A549 (cell line): Measurements from ENCODE around the gene HS6ST3. TPM values are rescaled to one million over a fixed set of nuclear protein-coding genes. Genes with fewer than 3 reads are reported as not detected.

Experiments
- ATAC-seq, 2 experiments: fragments of 200-7000 bp in 1 of 2; fragments of >200 bp in 1 of 2; cut with Nextera tagmentation in 1 of 2; cut with Tn5 transposase in 1 of 2; 3 replicates each; pipeline versions ENCODE4 v1.8.0 to v1.9.1; 2018 to 2020; ENCODE audit warnings: mild to moderate bottlenecking in 1 of 2, moderate library complexity in 1 of 2
- CTCF ChIA-PET: fragments of 300-600 bp; sonication (Branson Sonifier 250); formaldehyde crosslinking; extraction: SDS; loops from one replicate; lab custom pipeline; 2021; ENCODE audit warnings: antibody characterized with exemption, inconsistent platforms; lab: Yijun Ruan, JAX
- POLR2A ChIA-PET: fragments of 350-600 bp; formaldehyde crosslinking; extraction: SDS; loops from one replicate; lab custom pipeline; 2021; ENCODE audit warnings: antibody characterized with exemption, inconsistent platforms; lab: Yijun Ruan, JAX
- DNase-seq, 2 experiments: peaks; one replicate each; pipeline versions ENCODE4 v3.0.0 to v3.0.0-alpha.2; 2011 to 2016; ENCODE audit warnings: low read depth in 1 of 2, low spot score in 1 of 2
- FAIRE-seq: peaks from 2 replicates; lab custom pipeline; 2011; peaks lifted over from hg19 to GRCh38; lab: Jason Lieb, UNC
- H3K27ac ChIP-seq, 2 experiments: fragments of >200 bp; sonication (Bioruptor Twin); formaldehyde crosslinking; 3 replicates each; pipeline ENCODE4 v1.5.1; 2016 to 2017
- H3K4me1 ChIP-seq: fragments of >200 bp; sonication (Bioruptor Twin); formaldehyde crosslinking; 3 replicates; pipeline ENCODE4 v1.6.1; 2016
- H3K4me2 ChIP-seq: fragments of >200 bp; sonication (Bioruptor Twin); formaldehyde crosslinking; 3 replicates; pipeline ENCODE4 v1.6.1; 2016
- H3K4me3 ChIP-seq: fragments of >200 bp; sonication (Bioruptor Twin); formaldehyde crosslinking; 3 replicates; pipeline ENCODE4 v1.5.1; 2016
- H3K9me3 ChIP-seq: fragments of >200 bp; sonication (Bioruptor Twin); formaldehyde crosslinking; 3 replicates; pipeline ENCODE4 v1.6.1; 2016
- CEBPB ChIP-seq, 2 experiments: fragments of >200 bp in 1 of 2; sonication (Bioruptor Twin) in 1 of 2; formaldehyde crosslinking in 1 of 2; IDR thresholded peaks; 2 replicates each; pipeline ENCODE4 v1.6.1; 2012 to 2016
- CHD4 ChIP-seq: fragments of 200-600 bp; sonication (generic); IDR thresholded peaks from 2 replicates; pipeline ENCODE4 v1.6.1; 2016; ENCODE audit warnings: antibody characterized with exemption, mild to moderate bottlenecking, borderline replicate concordance
- EP300 ChIP-seq, 2 experiments: fragments of >200 bp; sonication (Bioruptor Twin); formaldehyde crosslinking; IDR thresholded peaks; 2 replicates in 1 of 2; 3 replicates in 1 of 2; pipeline ENCODE4 v1.6.1; 2016 to 2017
- ESRRA ChIP-seq: fragments of 150-350 bp; IDR thresholded peaks from 2 replicates; pipeline ENCODE4 v1.6.1; 2014; ENCODE audit warnings: mild to moderate bottlenecking, low read length, borderline replicate concordance
- FOSB ChIP-seq: fragments of 250-450 bp; sonication (Bioruptor Pico); IDR thresholded peaks from 2 replicates; pipeline ENCODE4 v1.5.0; 2020; ENCODE audit warnings: mild to moderate bottlenecking, moderate library complexity
- FOSL2 ChIP-seq, 2 experiments: fragments of 450-650 bp in 1 of 2; fragments of >200 bp in 1 of 2; sonication (Bioruptor Twin) in 1 of 2; formaldehyde crosslinking; IDR thresholded peaks; 2 replicates each; pipeline versions ENCODE4 v1.5.0 to v1.6.1; 2016 to 2020; ENCODE audit warnings: mild to moderate bottlenecking in 1 of 2, moderate library complexity in 1 of 2
- FOXS1 ChIP-seq: fragments of 250-450 bp; sonication (Bioruptor Pico); IDR thresholded peaks from 2 replicates; pipeline ENCODE4 v1.5.0; 2020; ENCODE audit warnings: mild to moderate bottlenecking, moderate library complexity
- HOXA7 ChIP-seq: fragments of 250-450 bp; sonication (Bioruptor Pico); IDR thresholded peaks from 2 replicates; pipeline ENCODE4 v1.5.0; 2020; ENCODE audit warnings: mild to moderate bottlenecking, moderate library complexity
- HOXB13 ChIP-seq: fragments of 250-450 bp; sonication (Bioruptor Pico); IDR thresholded peaks from 2 replicates; pipeline ENCODE4 v1.5.0; 2020; ENCODE audit warnings: low read depth, mild to moderate bottlenecking, moderate library complexity
- HOXB5 ChIP-seq: fragments of 250-450 bp; sonication (Bioruptor Pico); IDR thresholded peaks from 2 replicates; pipeline ENCODE4 v1.5.0; 2020; ENCODE audit warnings: mild to moderate bottlenecking, moderate library complexity
- JUN ChIP-seq, 2 experiments: fragments of >200 bp; sonication (Bioruptor Twin); formaldehyde crosslinking; IDR thresholded peaks; 2 replicates in 1 of 2; 3 replicates in 1 of 2; pipeline ENCODE4 v1.6.1; 2016 to 2017
- KDM1A ChIP-seq: fragments of 200-600 bp; sonication (generic); IDR thresholded peaks from 2 replicates; pipeline ENCODE4 v1.6.1; 2016; ENCODE audit warnings: low read depth, mild to moderate bottlenecking
- MAFK ChIP-seq: fragments of 450-650 bp; IDR thresholded peaks from 2 replicates; pipeline ENCODE4 v1.6.1; 2014; ENCODE audit not compliant: partially characterized antibody
- NPAS2 ChIP-seq: fragments of 250-450 bp; sonication (Bioruptor Pico); IDR thresholded peaks from 2 replicates; pipeline ENCODE4 v1.8.0; 2022; ENCODE audit warnings: mild to moderate bottlenecking, moderate library complexity, borderline replicate concordance
- POLR2A ChIP-seq: IDR thresholded peaks from 2 replicates; pipeline ENCODE4 v1.6.1; 2012; ENCODE audit warnings: mild to moderate bottlenecking, low read length
- RAD21 ChIP-seq, 2 experiments: fragments of >200 bp in 1 of 2; sonication (Bioruptor Twin) in 1 of 2; formaldehyde crosslinking in 1 of 2; IDR thresholded peaks in 1 of 2; conservative IDR thresholded peaks in 1 of 2; 2 replicates in 1 of 2; 3 replicates in 1 of 2; pipeline ENCODE4 v1.6.1; 2012 to 2018; ENCODE audit warnings: inconsistent platforms in 1 of 2
- RARB ChIP-seq: fragments of 250-450 bp; sonication (Bioruptor Pico); IDR thresholded peaks from 2 replicates; pipeline ENCODE4 v1.8.0; 2021; ENCODE audit warnings: mild to moderate bottlenecking, moderate library complexity
- RCOR1 ChIP-seq: fragments of 150-350 bp; IDR thresholded peaks from 2 replicates; pipeline ENCODE4 v1.6.1; 2014; ENCODE audit warnings: antibody characterized with exemption, low read length, low read depth
- RNF2 ChIP-seq: fragments of 200-600 bp; sonication (generic); IDR thresholded peaks from 2 replicates; pipeline ENCODE4 v1.6.1; 2016; ENCODE audit warnings: low read depth, mild to moderate bottlenecking, antibody characterized with exemption, moderate library complexity, borderline replicate concordance
- SMC3 ChIP-seq: fragments of >200 bp; sonication (Bioruptor Twin); formaldehyde crosslinking; IDR thresholded peaks from 3 replicates; pipeline ENCODE4 v1.6.1; 2018; ENCODE audit warnings: inconsistent platforms
- TFCP2L1 ChIP-seq: fragments of 250-450 bp; sonication (Bioruptor Pico); IDR thresholded peaks from 2 replicates; pipeline ENCODE4 v1.5.0; 2021; ENCODE audit warnings: mild to moderate bottlenecking
- WGBS: methylation state at CpG from one replicate; pipeline ENCODE4 v1.1.6; 2017; ENCODE audit errors: missing lambda C conversion rate; 5-methylcytosine and 5-hydroxymethylcytosine counted together
- polyA plus RNA-seq, 4 experiments: library from polyadenylated mRNA; depleted of rRNA in 3 of 4; stranded (reverse); fragments of >200 nt; fragmentation: RNase III in 1 of 4; extraction: RNeasy Plus Mini Kit Qiagen cat#74134 plus additional on column Dnase treatment in 1 of 4; gene quantifications; 2 replicates in 3 of 4; 3 replicates in 1 of 4; pipeline ENCODE4 v1.2.3, GENCODE V29; 2011 to 2017
- TF ChIP-seq, protein P1 (sequence below): IDR thresholded peaks from 2 replicates; pipeline ENCODE4 v1.6.1; 2012
- TF ChIP-seq, protein P2 (sequence below): fragments of 250-450 bp; sonication (Bioruptor Pico); IDR thresholded peaks from 2 replicates; pipeline ENCODE4 v1.5.0; 2021; ENCODE audit warnings: mild to moderate bottlenecking, moderate library complexity, borderline replicate concordance

HS6ST3 gene
- polyA plus RNA-seq, 2 of the 4 experiments (the other 2 are of a cell fraction) = not detected

DNA sequence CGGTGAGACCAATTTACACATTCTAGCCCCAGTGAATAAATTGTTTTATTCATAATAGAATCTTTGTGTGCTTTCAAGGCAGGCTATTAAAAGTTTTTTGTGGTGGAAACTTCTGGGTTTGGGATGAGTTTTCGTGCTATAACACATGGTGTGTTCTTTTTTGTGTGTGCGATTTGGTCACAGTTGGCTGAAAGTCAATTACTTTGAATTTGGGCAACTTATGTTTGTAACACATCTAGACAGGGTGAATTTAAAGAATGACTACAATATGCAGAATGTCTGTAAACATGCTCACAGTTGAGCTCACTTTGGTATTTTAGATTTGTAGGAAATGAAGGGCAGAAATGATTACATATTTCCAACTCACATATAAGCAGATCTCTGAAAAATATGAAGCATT is 597.3 kb downstream of the HS6ST3 start:
- no peak for ATAC-seq

DNA sequence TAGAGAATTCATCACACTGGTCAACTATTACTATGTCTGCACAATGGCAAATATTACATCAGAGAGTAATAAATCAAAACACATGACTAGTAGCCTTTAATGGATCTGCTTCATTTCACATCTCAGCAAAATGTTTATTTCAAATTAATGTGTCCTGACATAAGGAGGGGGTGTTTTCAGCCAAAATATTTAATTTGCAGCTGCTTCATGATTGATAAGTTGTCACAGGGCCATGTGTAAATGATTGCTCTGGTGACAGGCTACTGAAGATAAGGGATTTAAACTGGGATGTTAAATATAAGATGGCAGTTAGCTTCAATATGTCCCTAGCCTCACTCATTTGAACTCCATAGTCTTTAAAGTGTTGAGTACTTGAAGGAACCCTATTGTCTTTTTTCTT is 601.1 kb downstream of the HS6ST3 start:
- H3K4me1 ChIP-seq = no peaks in the 10 kb centered on the region
- H3K9me3 ChIP-seq = no peaks in the 10 kb centered on the region
- no peak for TF ChIP-seq CHD4
- TF ChIP-seq RCOR1 = no peak
- TF ChIP-seq, protein P1, sequence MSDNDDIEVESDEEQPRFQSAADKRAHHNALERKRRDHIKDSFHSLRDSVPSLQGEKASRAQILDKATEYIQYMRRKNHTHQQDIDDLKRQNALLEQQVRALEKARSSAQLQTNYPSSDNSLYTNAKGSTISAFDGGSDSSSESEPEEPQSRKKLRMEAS = no peak
- TF ChIP-seq FOSL2 (IDR thresholded peaks at IDR 0.05) = no peak
- TF ChIP-seq FOSL2 (CRISPR knock-in tag; IDR thresholded peaks at IDR 0.05) = no peak
- TF ChIP-seq, protein P2, sequence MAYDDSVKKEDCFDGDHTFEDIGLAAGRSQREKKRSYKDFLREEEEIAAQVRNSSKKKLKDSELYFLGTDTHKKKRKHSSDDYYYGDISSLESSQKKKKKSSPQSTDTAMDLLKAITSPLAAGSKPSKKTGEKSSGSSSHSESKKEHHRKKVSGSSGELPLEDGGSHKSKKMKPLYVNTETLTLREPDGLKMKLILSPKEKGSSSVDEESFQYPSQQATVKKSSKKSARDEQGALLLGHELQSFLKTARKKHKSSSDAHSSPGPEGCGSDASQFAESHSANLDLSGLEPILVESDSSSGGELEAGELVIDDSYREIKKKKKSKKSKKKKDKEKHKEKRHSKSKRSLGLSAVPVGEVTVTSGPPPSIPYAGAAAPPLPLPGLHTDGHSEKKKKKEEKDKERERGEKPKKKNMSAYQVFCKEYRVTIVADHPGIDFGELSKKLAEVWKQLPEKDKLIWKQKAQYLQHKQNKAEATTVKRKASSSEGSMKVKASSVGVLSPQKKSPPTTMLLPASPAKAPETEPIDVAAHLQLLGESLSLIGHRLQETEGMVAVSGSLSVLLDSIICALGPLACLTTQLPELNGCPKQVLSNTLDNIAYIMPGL (CRISPR knock-in tag) = no peak
- TF ChIP-seq KDM1A = no peak
- no peak for TF ChIP-seq TFCP2L1 (CRISPR knock-in tag)
- no peak for TF ChIP-seq JUN (IDR thresholded peaks at IDR 0.05)
- H3K27ac ChIP-seq = no peak overlapping the region
- POLR2A ChIA-PET = no interaction called here
- ATAC-seq (no peak), FAIRE-seq (no peak), DNase-seq (no peak)
- CTCF ChIA-PET = no interaction called here
- no peak overlapping the region for H3K4me3 ChIP-seq
- no peak overlapping the region for H3K4me2 ChIP-seq

More for the DNA sequence above, 597.3 kb downstream of the HS6ST3 start:
- TF ChIP-seq SMC3 (no peak), JUN (IDR thresholded peaks at IDR 0.05) (no peak), RARB (no peak), RAD21 (conservative IDR thresholded peaks at IDR 0.05 in 1 of 2, IDR thresholded peaks at IDR 0.05 in 1 of 2) (no peak), EP300 (IDR thresholded peaks at IDR 0.05) (no peak), HOXB13 (CRISPR knock-in tag) (no peak), POLR2A (no peak), MAFK (no peak), RNF2 (no peak), HOXA7 (no peak), RCOR1 (no peak), ESRRA (no peak), CEBPB (IDR thresholded peaks at IDR 0.05) (no peak), HOXB5 (no peak), FOXS1 (CRISPR knock-in tag) (no peak), NPAS2 (CRISPR knock-in tag) (no peak), FOSB (no peak)
- TF ChIP-seq, protein P2 (CRISPR knock-in tag) = no peak
- TF ChIP-seq, all 56 proteins: peak for 0
- H3K27ac ChIP-seq = no peak overlapping the region
- no peak for DNase-seq
- H3K9me3 ChIP-seq = no peaks in the 10 kb centered on the region
- no peak overlapping the region for H3K4me2 ChIP-seq
- H3K4me1 ChIP-seq = no peaks in the 10 kb centered on the region
- ChIA-PET POLR2A (no interaction called here), CTCF (no interaction called here)
- FAIRE-seq = no peak
- H3K4me3 ChIP-seq = no peak overlapping the region
- 47% methylated on average over 3 of the region's 3 CpGs for WGBS
